Peyer's patch (tissue), 4 donors: Measurements from ENCODE around the gene AAGAB.

Experiments used
- POLR2A ChIP-seq, 2 donors: fragments of 450-650 bp; IDR thresholded peaks; one replicate each; pipeline ENCODE4 v1.5.1; 2017; ENCODE audit warnings: antibody characterized with exemption in 2 of 2, mild to moderate bottlenecking in 2 of 2, moderate library complexity in 2 of 2
- TF ChIP-seq, protein P1 (sequence below), 6 experiments: fragments of 450-650 bp in 4 of 6; fragments of 200-600 bp in 2 of 6; sonication (generic) in 1 of 6; IDR thresholded peaks; one replicate each; pipeline ENCODE4 v1.5.1; 2017 to 2019; ENCODE audit warnings: antibody characterized with exemption in 6 of 6, mild to moderate bottlenecking in 3 of 6, moderate library complexity in 1 of 6

DNA sequence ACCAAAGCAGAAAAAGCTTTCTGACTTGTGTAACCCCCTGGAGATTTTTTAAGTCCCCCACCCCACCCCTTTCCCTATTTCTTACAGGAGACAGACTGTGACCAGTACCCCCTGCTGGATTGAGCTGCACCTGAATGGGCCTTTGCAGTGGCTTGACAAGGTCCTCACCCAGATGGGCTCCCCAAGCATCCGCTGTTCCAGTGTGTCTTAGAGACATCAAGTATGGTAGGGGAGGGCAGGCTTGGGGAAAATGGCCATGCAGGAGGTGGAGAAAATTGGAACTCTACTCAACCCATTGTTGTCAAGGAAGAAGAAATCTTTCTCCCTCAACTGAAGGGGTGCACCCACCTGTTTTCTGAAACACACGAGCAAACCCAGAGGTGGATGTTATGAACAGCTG lies 64.1 kb downstream of the AAGAB start:
- TF ChIP-seq, protein P1, sequence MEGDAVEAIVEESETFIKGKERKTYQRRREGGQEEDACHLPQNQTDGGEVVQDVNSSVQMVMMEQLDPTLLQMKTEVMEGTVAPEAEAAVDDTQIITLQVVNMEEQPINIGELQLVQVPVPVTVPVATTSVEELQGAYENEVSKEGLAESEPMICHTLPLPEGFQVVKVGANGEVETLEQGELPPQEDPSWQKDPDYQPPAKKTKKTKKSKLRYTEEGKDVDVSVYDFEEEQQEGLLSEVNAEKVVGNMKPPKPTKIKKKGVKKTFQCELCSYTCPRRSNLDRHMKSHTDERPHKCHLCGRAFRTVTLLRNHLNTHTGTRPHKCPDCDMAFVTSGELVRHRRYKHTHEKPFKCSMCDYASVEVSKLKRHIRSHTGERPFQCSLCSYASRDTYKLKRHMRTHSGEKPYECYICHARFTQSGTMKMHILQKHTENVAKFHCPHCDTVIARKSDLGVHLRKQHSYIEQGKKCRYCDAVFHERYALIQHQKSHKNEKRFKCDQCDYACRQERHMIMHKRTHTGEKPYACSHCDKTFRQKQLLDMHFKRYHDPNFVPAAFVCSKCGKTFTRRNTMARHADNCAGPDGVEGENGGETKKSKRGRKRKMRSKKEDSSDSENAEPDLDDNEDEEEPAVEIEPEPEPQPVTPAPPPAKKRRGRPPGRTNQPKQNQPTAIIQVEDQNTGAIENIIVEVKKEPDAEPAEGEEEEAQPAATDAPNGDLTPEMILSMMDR (IDR thresholded peaks at IDR 0.05), result no peak
- no peak for TF ChIP-seq POLR2A (IDR thresholded peaks at IDR 0.05)
